GM20000 (cell line): ENCODE data around the gene OR2AG2.

Experiments used
- DNase-seq: peaks from one replicate; pipeline ENCODE4 v3.0.0; 2012; ENCODE audit warnings: low spot score
- CTCF ChIP-seq: IDR thresholded peaks from 2 replicates; pipeline ENCODE4 v1.5.1; 2012; ENCODE audit warnings: mild to moderate bottlenecking, control low read depth; ENCODE audit errors: extremely low read depth, missing control alignments

OR2AG2 gene

GRCh38 chr11:6727971-6728760 is 43.6 kb downstream of the OR2AG2 start:
- DNase-seq: no peak
- TF ChIP-seq CTCF: no peak

DNA sequence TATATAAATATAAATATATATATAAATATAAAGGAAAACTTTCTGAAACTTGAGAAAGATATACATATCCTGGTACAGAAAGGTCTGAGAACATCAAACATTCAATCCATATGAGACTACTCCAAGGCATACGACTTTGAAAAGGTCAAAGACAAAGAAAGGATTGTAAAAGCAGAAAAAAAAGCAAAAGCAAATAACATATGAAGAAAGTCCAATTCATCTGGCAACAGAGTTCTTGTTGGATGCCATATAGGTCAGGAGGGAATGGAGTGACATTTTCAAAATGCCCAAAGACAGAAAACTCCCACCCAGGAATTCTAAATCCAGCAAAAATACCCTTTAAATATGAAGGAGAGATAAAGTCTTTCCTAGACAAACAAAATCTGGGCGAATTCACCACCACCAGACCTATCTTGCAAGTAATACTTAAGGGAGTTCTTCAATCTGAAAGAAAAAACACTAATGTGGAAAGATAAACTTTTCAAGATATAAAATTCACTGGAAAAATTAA is 46.3 kb downstream of the OR2AG2 start:
- no peak for DNase-seq
- no peak for TF ChIP-seq CTCF

DNA sequence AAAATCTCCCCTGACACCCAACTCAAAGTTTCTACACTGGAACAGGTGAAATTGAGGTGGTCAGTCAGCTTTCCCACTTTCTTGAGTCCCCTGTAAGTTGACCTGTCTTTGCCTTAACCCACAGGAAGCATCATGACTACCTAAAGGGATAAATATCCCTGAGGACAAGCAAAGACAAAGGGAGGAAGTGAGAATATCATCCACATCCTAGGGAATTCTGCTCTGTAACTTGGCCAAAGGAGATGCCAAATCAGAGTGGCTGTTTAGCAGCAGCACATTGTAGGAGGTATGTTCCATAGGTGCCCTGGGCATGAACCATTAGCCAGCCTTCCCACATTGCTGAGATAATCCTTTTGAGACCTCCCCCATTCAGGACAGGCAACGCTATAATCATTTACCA is 47.8 kb downstream of the OR2AG2 start:
- TF ChIP-seq CTCF: no peak
- DNase-seq: no peak

DNA sequence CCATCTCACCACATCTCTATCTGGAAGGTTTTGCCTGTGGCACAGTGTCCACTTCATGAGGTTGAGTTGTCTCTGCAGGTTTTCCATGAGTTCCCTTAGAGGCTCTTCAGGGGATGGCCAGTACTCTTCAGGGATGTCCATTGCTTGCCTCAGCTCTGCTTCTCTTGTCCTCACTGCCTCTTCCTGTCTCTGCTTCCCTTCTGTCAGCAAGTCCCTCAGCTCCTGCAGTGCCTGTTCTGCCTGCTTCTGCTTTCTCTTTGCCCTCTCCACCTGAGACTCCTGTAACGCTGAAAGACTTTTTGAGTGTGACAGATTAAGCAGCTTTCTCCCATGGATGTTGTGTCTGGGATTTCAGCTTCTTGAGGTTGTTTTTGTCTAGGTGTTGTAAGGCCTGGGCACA is 50.4 kb downstream of the OR2AG2 start:
- DNase-seq: no peak
- TF ChIP-seq CTCF: no peak

GRCh38 chr11:6719576-6719975 is 52.2 kb downstream of the OR2AG2 start:
- no peak for TF ChIP-seq CTCF

GRCh38 chr11:6717426-6717825 is 54.4 kb downstream of the OR2AG2 start:
- no peak for DNase-seq
- no peak for TF ChIP-seq CTCF

More at GRCh38 chr11:6719576-6719975, 52.2 kb downstream of the OR2AG2 start:
- DNase-seq: no peak
